ENCODE results near the gene CHKB. TPM values are rescaled to one million over a fixed set of nuclear protein-coding genes. Genes with fewer than 3 reads are reported as not detected.

The CHKB gene
- total and polyA plus RNA-seq, 10 of the 15 experiments (the other 5 are each of a cell fraction or from before 2014, with no cell fraction given): 10.0 to 93.9 (median 57.0) TPM

GRCh38 chr22:50621356-50621880, 38.8 kb upstream of the CHKB start:
- Histone ChIP-seq H3K4me2 (ENCODE audit: control insufficient read depth, insufficient read depth) (peak overlapping the region; percentile 100), H2AFZ (ENCODE audit: control insufficient read depth, low read depth, low read length) (peak overlapping the region; percentile 87), H3K36me3 (ENCODE audit: control insufficient read depth in 2 of 2, insufficient read depth in 2 of 2, low read length in 1 of 2) (no peaks in the 10 kb centered on the region; a peak in 2 of 4 replicates), H3K27ac (ENCODE audit: control insufficient read depth, insufficient read depth) (peak overlapping the region; percentile 97), H3K27me3 (replicated peaks in 1 of 2; ENCODE audit: control insufficient read depth in 2 of 2, insufficient read depth in 2 of 2, low read length in 1 of 2) (no peaks in the 10 kb centered on the region), H3K79me2 (ENCODE audit: control insufficient read depth, insufficient read depth, low read length) (no peaks in the 10 kb centered on the region), H3K4me3 (peak overlapping the region; percentile 70), H3K9me3 (replicated peaks; ENCODE audit: control insufficient read depth, insufficient read depth, low read length) (no peaks in the 10 kb centered on the region), H4K20me1 (ENCODE audit: control insufficient read depth, insufficient read depth) (no peaks in the 10 kb centered on the region), H3K4me1 (ENCODE audit: control insufficient read depth, insufficient read depth, low read length) (peaks cover 28% of the 10 kb centered on the region), H3K9ac (ENCODE audit: control insufficient read depth, insufficient read depth, low read length) (peak overlapping the region; percentile 84)
- CTCF ChIA-PET: interaction anchor here (0.5 to 3.5 kb wide), 50 partner anchors 9 to 472 kb away, joined by 3 to 32 read pairs (median 6); partner anchors contain the start of genes KLHDC7B, LMF2, NCAPH2 and PLXNB2
- RAD21 ChIA-PET (ENCODE audit: unreplicated experiment): interaction anchor here (0.5 to 4.0 kb wide), 27 partner anchors 11 to 380 kb away, joined by 3 to 43 read pairs (median 4); partner anchors contain the start of genes HDAC10, LMF2, NCAPH2 and SCO2
- intact Hi-C loops (cut with micrococcal nuclease; ENCODE audit: unreplicated experiment) (loop anchor here (5.0 kb wide), 3 partner anchors 71 to 379 kb away; no protein-coding TSS in a partner anchor), in situ Hi-C loops (cut with MboI) (loop anchor here (5.0 kb wide), 1 partner anchor 94 kb away; the partner anchor contains the start of gene SCO2)
- peak; percentile 81 for ATAC-seq
- 0% methylated on average over 10 of the region's 10 CpGs for WGBS (ENCODE audit: insufficient coverage, insufficient replicate concordance, low lambda C conversion rate, missing lambda C conversion rate)
- SMC1A ChIA-PET (ENCODE audit: uncharacterized antibody, unreplicated experiment): interaction anchor here (0.7 to 3.4 kb wide), 23 partner anchors 12 to 380 kb away, joined by 3 to 20 read pairs (median 4); partner anchors contain the start of genes CHKB, LMF2, NCAPH2 and SCO2
- POLR2A ChIA-PET: interaction anchor here (0.5 to 2.1 kb wide), 12 partner anchors 39 to 370 kb away, joined by 3 to 11 read pairs (median 5); partner anchors contain the start of genes CHKB, HDAC10, LMF2 and NCAPH2
- peak; percentile 69 for DNase-seq (ENCODE audit: low read depth, low spot score)
- no TSS peak for BruUV-seq (replicated peaks)
- peak; percentile 92 for FAIRE-seq
- TF ChIP-seq JUNB (IDR thresholded peaks at IDR 0.05) (peak; percentile 22; the same call in 1 of the 2 replicates), POLR2A (IDR thresholded peaks at IDR 0.05; ENCODE audit: low read depth, low read length) (0 out of 2 replicates have a peak, but pooled peaks have one; percentile 33), PAX5 (IDR thresholded peaks at IDR 0.05; ENCODE audit: borderline replicate concordance, low read depth, low read length) (peak; percentile 53; the same call in 1 of the 2 replicates), TBL1XR1 (IDR thresholded peaks at IDR 0.05; ENCODE audit: low read depth, low read length) (0 out of 2 replicates have a peak, but pooled peaks have one; percentile 3), SREBF2 (IDR thresholded peaks at IDR 0.05; ENCODE audit: low read length) (no peak), TAF1 (IDR thresholded peaks at IDR 0.05; ENCODE audit: borderline replicate concordance, low read depth, low read length) (peak; percentile 43; the same call in 1 of the 2 replicates), RAD51 (IDR thresholded peaks at IDR 0.05) (no peak), ASH2L (IDR thresholded peaks at IDR 0.05; ENCODE audit: borderline replicate concordance, low read depth) (no peak), GATAD2B (conservative IDR thresholded peaks at IDR 0.05; ENCODE audit: low read depth) (peak; percentile 48), POLR2AphosphoS5 (IDR thresholded peaks at IDR 0.05; ENCODE audit: low read length) (peak; percentile 48; the same call in 1 of the 2 replicates), EP300 (IDR thresholded peaks at IDR 0.05; ENCODE audit: borderline replicate concordance in 1 of 2, control insufficient read depth in 1 of 2, low read depth in 2 of 2, low read length in 2 of 2) (peak in 1 of 2 experiments; percentile 42; a peak in 2 of 4 replicates), MYC (IDR thresholded peaks at IDR 0.05; ENCODE audit: insufficient read depth, insufficient read length, insufficient replicate concordance, low read length, severe bottlenecking) (no peak), IRF4 (IDR thresholded peaks at IDR 0.05; ENCODE audit: low read depth, low read length) (0 out of 2 replicates have a peak, but pooled peaks have one; percentile 23), TCF3 (IDR thresholded peaks at IDR 0.05; ENCODE audit: borderline replicate concordance, insufficient read depth, low read depth, low read length) (no peak), POU2F2 (IDR thresholded peaks at IDR 0.05; ENCODE audit: borderline replicate concordance, low read depth, low read length) (peak; percentile 73; the same call in 2 of the 3 replicates), EED (IDR thresholded peaks at IDR 0.05; ENCODE audit: low read depth) (peak; percentile 29; the same call in 1 of the 2 replicates), RUNX3 (IDR thresholded peaks at IDR 0.05; ENCODE audit: low read length) (peak; percentile 85), DPF2 (IDR thresholded peaks at IDR 0.05) (peak; percentile 17; the same call in 1 of the 2 replicates), SPI1 (IDR thresholded peaks at IDR 0.05; ENCODE audit: borderline replicate concordance, insufficient read depth, low read depth, low read length) (peak; percentile 93), CBFB (IDR thresholded peaks at IDR 0.05; ENCODE audit: low read depth) (0 out of 2 replicates have a peak, but pooled peaks have one; percentile 49), YY1 (IDR thresholded peaks at IDR 0.05; ENCODE audit: low read depth, low read length) (0 out of 2 replicates have a peak, but pooled peaks have one; percentile 10), ZBTB33 (IDR thresholded peaks at IDR 0.05) (no peak)

All from GM12878 (cell line).